AG20443 (cell line): ENCODE measurements around the gene KCNAB2.
A peak's percentile ranks its signal among the peaks of the same experiment; 100 is the strongest.

Source experiments
- DNase-seq: peaks from one replicate; pipeline ENCODE4 v3.0.0; 2012; ENCODE audit warnings: low spot score, mixed read lengths

The KCNAB2 gene

DNA sequence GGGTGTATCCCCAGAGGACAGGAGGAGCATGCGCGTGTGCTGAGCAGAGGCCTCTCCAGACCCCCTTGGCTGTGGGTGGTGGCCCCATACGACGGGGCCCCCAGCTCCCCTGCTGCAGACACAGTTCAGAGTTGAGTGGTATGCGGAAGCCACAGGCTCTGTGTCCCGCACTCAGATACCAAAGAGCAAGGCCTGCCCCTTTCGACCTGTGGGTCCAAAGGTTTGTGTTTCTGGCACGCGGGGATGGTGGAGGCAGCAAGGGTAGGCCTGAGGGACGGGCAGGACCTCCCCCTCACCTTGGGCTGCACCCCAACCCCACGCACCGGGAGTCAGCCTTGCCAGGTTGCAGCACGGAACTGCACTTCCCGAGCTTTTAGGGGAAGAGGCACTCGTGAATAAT is at the start of gene KCNAB2:
TSS of gene KCNAB2 (plus strand) at position 328 of the 400 bp plus-strand sequence. CDS start 5,649 bp downstream, outside the sequence.
- no peak for DNase-seq

DNA sequence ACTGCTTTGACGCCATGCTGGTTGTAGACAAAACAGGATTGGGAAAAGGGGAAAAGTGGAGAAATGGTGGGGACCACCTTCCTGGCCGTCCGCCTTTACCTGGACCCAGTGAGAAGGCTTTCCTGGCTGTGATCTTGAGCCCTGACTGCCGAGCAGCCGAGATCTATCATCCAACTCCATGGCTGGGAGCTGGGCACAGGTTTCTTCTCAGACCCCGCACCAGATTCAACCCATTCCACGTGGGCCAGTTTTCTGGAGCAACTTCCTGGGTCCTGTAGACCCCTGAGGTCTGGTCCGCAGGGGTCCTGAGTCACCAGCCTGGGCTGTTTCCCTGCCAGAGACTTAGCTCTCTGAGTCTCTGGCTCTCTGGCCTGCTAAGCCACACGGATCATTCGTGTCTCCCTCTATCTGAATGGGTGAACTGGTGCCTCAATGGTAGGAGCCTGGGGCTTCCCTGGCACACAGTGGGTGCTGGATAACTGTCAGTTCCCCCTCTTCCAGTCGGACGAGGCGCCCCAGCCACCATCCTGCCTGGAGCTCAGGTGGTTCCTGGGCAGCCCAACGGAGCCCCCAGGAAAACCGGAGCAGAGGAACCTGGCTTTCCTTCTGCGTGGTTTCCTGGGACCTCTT is 48.9 kb upstream of the KCNAB2 start:
- DNase-seq, result no peak

DNA sequence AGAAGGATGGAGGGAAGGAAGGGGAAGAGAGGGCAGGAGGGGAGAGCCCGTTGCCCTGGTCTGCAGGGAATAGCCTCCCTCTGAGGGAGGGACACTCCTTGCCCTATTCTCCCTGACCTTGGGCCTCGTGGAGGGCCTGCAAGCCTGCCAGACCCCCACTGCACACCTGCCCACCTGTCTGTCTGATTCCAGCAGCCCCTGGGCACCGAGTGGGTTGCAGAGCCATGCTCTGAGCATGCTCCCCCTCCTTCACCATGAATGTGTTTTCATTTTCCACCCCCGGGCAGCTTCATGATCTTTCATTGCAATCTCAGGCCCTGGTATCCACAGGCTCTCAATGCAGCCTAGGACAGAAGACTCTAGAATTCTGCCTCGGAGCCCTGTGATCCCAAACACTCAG is 48.4 kb upstream of the KCNAB2 start:
- DNase-seq, result no peak

DNA sequence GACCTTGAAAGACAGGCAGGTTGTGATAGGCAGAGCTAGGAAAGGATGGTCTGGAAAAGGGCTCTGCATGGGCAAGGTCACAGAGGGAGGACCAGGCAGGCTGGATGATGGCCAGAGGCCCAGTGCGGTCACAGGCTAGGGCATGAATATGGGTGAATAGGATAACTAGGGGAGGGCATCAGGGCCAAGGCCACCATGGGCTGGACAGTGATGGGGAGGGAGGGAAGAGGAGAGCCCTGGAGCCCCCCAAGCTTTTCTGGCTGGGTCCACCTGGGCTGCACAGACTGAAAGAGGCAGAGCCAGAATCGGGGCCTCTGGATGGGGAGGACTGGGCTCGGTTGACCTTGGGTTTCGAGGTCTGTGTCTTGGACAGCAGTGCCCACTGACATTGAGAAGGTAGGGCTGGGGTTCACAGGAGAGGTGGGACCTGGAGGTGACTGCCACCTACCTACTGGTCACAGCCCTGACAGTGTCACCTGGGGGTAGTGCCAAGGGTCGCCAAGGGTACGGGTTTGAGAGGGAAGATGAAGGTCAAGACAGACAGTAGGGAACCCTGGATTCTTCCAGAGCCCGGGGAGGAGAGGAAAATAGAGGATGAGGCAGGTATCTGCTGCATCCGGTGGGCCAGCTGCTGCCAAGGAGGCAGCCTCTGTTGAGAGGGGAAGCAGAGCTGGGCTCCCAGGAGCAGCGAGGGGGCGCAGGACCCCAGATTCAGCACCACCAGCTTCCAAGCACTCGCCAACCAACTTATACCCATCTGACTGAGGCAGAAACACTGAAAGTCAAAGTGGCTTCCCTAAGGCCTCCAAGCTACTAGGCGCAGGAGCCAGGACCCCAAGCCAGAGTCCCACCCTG is 47.4 kb upstream of the KCNAB2 start:
- no peak for DNase-seq

DNA sequence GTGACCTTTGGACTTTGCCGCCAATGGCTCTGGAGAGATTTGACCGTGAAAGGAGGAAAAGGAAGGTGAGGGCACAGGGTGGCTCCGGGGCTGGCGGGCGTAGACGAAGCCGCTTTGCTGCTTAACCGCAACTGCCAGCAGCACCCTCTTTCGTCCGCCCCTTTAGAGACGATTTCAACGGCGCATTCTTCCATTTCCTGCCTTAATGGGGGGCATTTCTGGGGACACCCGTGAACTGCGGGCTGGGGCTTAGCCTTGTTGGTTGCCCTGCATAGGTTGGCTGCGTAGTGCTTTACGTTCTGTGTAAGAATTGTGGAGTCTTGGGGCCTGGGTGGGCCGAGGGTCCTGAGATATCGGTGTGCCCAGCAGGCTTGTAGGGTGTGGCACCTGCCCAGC is 46.8 kb upstream of the KCNAB2 start:
- DNase-seq, result no peak

DNA sequence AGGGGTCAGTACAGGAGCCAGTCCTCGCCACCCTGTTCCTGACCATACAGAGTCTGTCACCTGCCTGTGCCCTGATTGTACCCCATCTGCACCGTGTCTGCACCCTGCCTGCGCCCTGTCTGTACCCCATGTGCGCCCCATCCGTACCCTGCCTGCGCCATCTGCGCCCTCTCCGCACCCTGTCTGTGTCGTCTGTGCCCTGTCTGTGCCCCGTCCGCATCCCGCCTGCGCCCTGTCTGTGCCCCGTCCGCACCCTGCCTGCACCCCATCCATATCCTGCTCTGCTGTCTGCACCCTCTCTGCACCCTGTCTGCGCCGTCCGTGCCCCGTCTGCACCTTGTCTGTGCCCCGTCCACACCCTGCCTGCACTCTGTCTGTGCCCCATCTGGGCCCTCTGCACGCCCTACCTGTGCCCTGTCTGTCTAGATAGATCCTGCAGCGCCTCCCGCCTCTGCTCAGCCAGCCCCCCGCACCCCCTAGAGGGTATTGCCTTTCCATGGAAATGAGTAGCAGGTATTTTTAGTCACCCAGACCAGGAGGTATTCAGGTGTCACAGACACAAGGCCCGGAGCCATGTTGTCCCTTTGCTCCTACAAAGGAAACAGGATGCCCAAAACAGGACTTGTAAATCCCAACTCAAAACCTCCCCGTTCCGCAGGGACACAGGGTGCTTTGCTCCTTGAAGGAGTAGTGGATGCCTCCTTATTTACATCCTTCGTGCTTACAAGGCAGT is 45.8 kb upstream of the KCNAB2 start:
- no peak for DNase-seq

DNA sequence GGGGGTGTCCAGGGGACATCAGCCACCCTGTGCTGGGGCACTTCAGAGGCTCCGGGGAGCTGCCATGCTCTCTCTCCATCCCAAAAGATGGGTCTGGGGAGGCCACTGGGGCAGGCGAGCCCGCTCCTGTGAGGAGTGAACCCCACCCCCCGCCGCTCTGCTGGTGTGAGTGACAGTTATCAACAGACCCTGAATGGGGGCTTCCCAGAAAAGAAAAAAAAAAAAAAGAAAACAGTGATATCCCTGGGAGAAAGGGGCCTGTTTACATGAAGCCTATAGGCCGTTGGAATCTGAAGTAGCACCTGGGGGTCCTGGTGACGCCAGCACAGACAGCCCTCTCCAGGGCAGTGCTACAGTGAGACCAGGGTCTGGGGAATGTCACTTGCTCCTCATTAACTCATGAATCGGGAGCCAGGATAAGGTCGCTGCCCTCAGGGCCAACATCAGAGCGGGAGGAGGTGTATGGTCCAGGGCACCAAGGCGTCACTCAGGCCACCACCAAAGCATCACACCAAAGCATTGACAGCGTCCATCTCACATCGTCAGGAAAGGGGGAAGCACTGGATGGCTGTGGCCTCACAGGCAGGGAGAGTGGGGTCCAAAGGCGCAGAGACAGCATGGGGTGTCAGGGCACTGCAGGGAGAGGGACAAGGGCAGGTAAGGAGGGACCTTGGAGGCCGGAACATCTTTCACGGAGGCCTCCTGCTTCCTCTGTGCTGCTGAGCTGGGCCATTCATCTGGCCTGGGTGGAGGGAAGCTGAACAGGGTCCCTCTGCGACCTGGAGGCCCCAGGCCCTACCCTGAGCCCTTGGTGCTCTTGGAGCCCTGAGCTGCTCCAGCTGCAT is 45.0 kb upstream of the KCNAB2 start:
- DNase-seq, result no peak

DNA sequence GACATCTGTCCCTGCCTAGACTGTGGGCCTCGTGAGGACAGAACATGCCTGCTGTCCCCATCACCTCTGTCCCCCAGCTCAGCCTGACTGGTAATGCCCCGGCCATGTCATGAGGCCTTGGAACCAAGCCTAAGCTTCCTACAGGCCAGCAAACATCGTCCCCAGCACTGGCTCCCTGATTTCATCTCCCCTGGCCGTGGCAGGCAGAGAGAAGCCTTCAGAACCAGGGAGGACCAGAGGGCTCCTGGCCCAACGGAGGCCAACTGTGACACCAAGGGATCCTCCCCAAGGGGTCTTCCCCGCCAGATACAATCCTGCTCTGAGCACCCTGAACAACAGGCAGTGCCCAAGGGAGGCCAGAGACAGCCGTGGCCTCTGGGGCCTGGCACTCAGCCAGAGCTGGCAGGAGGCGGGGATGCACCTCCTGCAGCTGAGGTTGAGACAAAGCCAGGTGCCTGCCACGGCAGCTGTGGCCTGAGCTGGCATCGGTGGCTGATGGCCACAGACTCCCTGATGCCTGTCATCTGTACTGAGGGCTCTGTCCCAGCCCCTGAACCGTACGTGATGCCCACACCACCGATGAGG is 43.6 kb upstream of the KCNAB2 start:
- DNase-seq, result no peak

DNA sequence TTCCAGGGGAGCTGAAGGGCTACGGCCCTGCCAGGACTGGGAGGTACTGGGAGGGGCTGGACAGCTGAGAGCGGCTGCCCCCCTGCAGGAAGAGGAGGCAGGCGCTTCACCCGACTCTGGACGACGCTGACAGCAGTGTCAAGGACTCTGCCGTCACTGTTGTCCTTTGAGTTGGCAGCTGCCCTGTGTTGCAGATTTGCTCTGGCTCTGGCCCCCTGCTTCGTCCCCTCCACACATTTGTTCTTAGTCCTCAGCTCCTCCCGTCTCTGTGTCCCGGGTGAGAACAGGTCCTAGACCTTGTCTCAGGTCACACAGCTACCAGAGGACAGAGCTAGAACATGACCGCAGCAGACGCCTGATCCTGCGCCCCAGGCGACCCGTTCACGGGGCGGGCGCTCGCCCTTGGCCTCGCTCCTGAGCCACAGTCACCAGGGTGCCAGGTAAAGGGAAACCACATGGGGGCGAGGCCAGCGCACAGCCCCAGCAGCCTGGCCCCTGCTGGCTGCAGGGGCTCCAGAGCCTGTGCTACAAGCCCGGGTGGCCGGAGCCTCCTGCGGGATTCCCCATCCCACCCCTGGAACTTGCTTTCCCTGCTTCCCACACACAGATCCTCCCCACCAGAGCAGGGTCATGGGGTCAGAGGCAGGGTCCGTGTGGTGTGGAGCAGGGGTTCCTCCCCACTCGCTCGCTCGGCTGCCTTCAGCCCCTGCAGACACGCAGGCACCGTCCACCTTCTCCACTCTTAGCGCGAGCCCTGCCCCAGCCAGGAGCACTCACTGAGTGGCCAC is 42.8 kb upstream of the KCNAB2 start:
- DNase-seq, result no peak

DNA sequence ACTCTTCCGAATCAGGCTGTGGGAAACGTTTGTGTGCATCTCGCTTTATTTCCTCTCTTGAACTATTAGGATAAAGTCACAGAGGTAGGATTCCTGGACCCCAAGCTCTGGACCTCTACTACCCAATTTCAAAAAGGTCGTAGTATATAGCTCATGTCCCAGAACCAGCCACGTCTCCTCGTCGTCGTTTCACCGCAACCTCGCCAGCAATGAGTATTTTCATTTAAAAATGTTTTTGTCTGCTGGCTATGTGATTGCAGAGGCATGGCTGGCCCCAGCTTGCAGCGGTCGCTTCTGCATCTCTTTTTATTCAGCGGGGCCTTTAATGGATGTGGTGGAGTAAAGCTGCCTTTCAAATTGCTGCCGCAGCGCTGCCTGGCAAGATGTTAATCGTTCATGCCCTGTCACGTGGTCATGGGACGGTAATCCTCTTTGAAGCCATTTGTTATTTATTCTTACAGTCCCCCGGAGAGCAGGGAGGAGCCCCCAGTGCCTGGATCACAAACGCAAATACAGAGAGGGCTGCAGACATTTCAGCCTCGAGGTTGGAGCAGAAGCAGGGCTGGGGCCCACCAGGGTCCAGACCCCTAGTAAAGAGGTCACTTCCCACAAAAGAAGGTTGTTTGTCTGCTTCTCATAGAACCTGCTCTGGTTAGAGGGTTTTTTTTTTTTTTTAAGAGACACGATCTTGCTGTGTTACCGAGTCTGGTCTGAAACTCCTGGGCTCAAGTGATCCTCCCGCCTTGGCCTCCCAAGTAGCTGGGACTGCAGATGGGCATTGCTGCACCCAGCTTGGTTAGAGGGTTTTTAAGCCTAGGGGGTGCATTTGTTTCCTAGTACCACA is 41.9 kb upstream of the KCNAB2 start:
- no peak for DNase-seq

DNA sequence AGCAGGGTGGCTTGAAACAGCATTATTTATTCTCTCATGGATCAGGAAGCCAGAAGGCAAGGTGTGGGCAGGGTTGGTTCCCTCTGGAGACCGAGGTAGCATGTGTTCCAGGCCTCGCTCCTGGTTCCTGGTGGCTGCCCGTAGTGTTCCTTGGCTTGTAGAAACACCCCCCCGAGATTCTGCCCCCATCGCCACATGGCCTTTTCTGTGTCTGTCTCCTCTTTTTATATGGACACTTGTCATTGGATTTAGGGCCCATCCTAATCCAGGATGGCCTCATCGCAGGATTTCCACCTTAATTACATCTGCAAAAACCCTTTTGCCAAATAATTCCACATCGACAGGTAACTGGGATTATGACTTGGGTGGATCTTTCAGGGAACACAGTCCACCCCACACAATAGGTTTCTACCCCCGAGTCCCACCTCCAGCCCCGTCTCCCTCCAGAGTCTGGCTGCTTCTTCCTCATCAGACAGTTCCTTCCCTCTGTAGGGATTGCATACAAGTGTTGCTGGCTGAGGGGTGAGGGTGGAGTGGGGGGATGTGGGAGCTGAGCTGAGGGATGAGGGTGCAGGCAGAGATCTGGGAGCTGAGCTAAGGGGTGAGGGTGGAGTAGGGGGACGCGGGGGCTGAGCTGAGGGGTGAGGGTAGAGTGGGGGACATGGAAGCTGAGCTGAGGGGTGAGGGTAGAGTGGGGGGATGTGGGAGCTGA is 41.1 kb upstream of the KCNAB2 start:
- DNase-seq, result no peak

DNA sequence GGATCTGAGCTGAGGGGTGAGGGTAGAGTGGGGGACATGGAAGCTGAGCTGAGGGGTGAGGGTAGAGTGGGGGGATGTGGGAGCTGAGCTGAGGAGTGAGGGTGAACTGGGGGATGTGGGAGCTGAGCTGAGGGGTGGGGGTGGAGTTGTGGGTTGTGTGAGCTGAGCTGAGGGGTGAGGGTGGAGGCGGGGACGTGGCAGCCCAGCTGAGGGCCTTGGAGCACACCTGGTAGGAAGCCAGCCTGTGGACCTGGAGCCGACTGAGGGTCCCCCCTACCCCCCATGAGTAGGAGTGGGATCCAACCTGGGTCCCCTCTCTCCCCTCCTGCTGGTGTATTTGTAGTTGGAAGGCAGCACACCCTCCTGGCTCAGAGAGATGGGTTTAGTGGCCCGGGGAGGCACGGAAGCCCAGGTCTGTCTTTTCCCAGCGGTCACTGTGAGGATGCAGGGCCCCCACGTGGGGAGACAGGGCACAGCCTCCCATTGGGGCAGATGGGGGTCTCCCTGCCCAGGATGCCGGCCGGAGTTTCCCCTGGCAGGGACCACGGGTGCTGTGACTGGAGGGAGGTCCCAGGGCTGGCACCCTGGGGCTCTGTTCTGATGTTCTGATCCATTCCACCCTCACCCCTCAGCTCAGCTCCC is 40.3 kb upstream of the KCNAB2 start:
- DNase-seq, result no peak

DNA sequence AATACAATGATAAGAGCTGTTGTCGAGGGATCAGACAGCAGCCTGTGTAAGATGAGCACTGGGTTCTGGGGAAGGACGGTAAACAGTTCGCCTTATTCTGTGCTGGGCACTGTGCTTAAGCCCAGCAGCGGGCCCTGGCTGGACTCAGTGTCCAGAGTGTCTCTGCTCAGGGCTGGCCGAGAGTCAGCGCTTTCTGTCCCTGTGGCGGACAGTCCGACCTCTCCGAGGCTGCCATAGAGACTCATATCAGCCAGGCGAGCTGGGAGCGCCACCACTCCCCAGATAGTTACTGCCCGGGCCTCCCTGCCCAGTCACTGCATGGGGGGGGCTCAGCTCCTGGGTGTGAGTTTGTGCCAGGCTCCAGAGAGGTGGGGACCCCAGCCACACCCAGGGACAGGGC is 38.8 kb upstream of the KCNAB2 start:
- no peak for DNase-seq

DNA sequence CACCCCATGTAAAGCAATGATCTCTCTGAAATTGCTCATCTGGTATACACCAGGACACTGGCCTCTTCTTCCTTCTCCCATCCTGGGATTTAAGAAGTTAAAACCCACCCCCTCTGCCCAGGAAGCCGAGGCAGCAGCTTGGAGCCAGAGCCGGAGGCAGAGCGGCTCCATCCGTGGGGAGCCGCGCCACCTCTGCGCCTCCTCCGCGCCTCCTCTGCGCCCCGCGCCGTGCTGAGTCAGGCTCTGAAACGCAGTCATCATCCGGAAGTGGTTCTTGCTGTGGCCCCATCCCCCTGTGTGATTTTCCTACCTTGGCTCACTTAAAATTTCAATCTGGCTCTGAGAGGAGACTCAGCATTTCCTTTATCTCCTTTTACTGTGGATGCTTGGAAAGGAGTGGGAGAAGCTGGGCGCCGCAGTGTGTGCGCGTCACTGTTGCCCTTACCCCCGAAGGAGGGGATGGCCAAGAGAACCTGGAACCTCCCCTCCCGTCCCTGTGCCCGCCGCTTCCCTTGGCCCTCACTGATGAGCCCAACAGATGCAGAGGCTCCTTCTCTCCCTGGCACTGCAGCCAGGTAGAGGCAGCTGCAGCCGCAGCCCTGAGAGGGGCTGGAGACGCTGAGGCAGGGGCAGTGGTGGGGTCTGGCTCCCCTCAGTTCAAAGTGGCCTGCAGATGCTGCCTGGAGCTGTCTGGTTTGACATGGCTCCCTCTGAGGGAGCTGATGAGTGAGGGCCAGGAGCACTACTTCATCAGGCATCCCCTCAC is 38.2 kb upstream of the KCNAB2 start:
- DNase-seq, result peak; percentile 67

DNA sequence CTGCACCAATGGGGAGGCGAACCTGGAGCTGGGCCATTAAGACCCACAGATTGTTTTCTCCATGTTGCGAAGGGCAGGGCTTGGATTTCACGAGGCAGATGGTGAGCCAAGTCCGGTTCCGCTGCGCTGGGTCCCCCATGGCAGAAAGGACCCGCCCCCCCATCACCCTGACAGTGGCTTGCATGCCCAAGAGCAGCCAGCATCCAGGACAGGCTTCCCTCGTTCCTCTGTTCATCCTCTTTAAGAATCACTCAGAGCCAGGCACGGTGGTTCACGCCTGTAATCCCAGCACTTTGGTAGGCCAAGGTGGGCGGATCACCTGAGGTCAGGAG is 37.6 kb upstream of the KCNAB2 start:
- no peak for DNase-seq

DNA sequence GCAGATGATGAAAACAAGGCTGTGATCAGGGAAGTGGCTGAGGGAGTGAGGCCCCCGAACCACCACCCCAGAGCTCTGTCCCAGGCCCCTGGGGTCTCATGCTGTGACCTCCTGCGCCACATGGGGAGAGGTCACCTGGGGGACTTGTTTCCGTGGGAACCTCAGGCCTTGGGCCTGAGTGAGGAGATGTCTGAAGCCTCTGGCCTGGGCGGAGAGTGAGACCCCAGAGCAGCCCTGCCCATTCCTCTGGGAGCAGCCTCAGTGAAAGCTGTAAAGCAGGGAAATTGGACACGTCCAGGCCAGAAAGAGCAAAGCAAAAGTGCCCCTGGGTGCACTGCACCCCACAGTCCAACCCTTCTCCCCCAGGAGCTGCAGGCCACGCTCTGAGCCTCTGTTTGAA is 37.0 kb upstream of the KCNAB2 start:
- DNase-seq, result no peak

DNA sequence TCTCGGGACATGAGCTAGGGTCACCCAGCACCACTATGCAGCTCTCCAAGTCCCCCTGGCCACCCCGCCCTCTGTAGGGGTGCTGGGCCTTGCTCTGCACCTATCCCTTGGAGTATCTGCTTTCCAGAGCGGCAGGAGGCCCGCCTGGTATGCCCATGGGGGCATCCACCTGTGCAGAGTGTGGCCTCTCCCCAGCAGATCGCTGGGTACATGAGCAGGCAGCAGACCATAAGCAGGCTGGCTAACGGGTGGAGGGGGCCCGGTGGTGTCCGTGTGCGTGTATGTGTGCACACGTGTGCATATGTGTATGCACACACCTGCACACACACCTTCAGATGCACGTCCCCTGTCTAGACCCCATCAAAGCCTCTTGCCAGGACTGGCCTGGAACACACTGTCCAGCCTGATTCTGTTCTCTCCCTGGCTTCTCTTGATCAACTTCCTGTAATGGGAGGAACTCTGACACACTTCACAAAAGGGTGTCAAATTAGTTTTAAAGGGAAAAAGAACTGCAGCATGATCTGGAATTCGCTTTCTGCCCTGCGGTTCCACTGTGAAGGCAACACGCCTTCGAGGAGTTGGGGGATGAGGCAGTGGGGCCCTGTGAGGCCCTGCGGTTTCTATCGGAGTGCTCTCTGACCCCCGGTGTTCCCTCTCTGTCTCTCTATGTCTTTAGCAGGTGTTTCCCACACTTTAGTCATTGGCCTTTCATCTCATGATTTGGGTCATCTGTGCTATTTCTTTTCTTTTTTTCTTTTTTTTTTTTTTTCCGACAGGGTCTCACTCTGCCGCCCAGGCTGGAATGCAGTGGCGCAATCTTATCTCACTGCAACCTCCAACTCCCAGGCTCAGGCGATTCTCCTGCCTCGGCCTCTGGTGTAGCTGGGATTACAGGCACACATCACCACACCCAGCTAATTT is 36.3 kb upstream of the KCNAB2 start:
- no peak for DNase-seq
